GM06990 (cell line): Measurements from ENCODE around the gene TBX3.

Experiments
- DNase-seq: peaks from one replicate; pipeline ENCODE4 v3.0.0-alpha.2; 2011; ENCODE audit not compliant: insufficient read length; ENCODE audit errors: extremely low read depth
- H3K27me3 ChIP-seq: replicated peaks from 2 replicates; pipeline ENCODE4 v1.6.0; 2011; ENCODE audit warnings: low read length; ENCODE audit not compliant: control insufficient read depth, insufficient read depth
- H3K36me3 ChIP-seq: 2 replicates; pipeline ENCODE4 v1.5.1; 2011; ENCODE audit warnings: low read length; ENCODE audit not compliant: control insufficient read depth, insufficient read depth
- H3K4me3 ChIP-seq: replicated peaks from 2 replicates; pipeline ENCODE4 v1.5.1; 2011; ENCODE audit warnings: low read depth, mild to moderate bottlenecking, control low read depth, low read length
- CTCF ChIP-seq: IDR thresholded peaks from 2 replicates; pipeline ENCODE4 v1.5.1; 2011; ENCODE audit warnings: low read length, control low read depth, mild to moderate bottlenecking, inconsistent platforms; ENCODE audit not compliant: insufficient read depth, poor library complexity, severe bottlenecking

Gene TBX3

GRCh38 chr12:114659084-114659483 is 24.9 kb downstream of the TBX3 start:
- no peak for TF ChIP-seq CTCF
- DNase-seq, result no peak
- no peaks in the 10 kb centered on the region for H3K36me3 ChIP-seq

GRCh38 chr12:114658002-114658441 is 26.0 kb downstream of the TBX3 start:
- no peaks in the 10 kb centered on the region for H3K36me3 ChIP-seq
- DNase-seq, result no peak
- no peaks in the 10 kb centered on the region for H3K27me3 ChIP-seq
- TF ChIP-seq CTCF, result no peak
- no peak overlapping the region for H3K4me3 ChIP-seq

More at GRCh38 chr12:114659084-114659483, 24.9 kb downstream of the TBX3 start:
- Histone ChIP-seq H3K4me3 (no peak overlapping the region), H3K27me3 (no peaks in the 10 kb centered on the region; the same call in 1 of the 2 replicates)

- Histone ChIP-seq H3K36me3 (no peaks in the 10 kb centered on the region), H3K4me3 (no peak overlapping the region), H3K27me3 (no peaks in the 10 kb centered on the region)
- DNase-seq, result no peak
- TF ChIP-seq CTCF, result no peak
Observed at GRCh38 chr12:114657597-114657920, 26.4 kb downstream of the TBX3 start.

GRCh38 chr12:114656906-114657596 is 26.9 kb downstream of the TBX3 start:
- DNase-seq, result no peak
- no peak for TF ChIP-seq CTCF
- no peaks in the 10 kb centered on the region for H3K27me3 ChIP-seq
- no peak overlapping the region for H3K4me3 ChIP-seq
- H3K36me3 ChIP-seq, result no peaks in the 10 kb centered on the region

GRCh38 chr12:114655934-114656749 is 27.8 kb downstream of the TBX3 start:
- TF ChIP-seq CTCF, result no peak
- Histone ChIP-seq H3K36me3 (no peaks in the 10 kb centered on the region), H3K27me3 (no peaks in the 10 kb centered on the region), H3K4me3 (no peak overlapping the region)
- no peak for DNase-seq
